ENCODE data around the gene OR51S1. TPM values are rescaled to one million over a fixed set of nuclear protein-coding genes. Genes with fewer than 3 reads are reported as not detected.

Gene OR51S1
- total and polyA plus RNA-seq, 7 donors = not detected

DNA sequence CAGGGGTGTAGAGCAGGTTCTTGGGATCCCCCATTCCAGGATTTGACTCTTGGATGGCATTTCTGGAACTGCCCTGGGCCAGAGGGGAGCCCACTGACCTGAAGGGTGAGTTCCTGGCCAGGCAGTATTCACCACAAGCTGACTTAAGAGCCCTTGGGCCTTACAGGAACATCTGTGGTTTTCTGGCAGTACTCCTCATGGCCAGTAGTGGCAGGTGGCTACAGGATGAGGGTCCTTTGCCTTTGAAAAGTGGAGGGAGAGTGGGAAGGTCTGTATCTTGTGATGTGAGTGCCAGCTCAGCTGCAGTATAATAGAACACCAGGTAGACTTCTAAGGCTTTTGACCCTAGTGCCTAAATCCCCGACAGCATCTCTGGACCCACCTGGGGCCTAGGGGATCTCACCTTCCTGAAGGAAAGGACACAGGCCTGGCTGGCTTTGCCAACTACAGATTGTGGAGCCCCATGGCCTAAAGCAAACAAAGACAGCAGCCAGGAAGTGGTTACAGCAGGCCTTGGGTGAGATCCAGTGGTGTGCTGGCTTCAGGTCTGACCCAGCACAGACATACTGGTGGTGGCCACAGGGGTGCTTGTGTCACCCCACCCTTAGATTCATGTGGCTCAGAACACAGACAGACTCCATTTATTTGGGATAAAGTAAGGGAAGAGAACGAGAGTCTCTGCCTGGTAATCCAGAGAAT is 9.0 kb downstream of the OR51S1 start:
- H3K9me3 ChIP-seq = no peaks in the 10 kb centered on the region
- DNase-seq (no peak), ATAC-seq (no peak)
- H3K27me3 ChIP-seq (ENCODE audit: insufficient read depth in 3 of 3, low read length in 2 of 3) = no peaks in the 10 kb centered on the region
- H3K4me1 ChIP-seq = no peaks in the 10 kb centered on the region
- no peak overlapping the region for H3K4me3 ChIP-seq
- intact Hi-C loops (cut with DNase I) = no loop called here
- WGBS, 3 donors = 69 to 82% (median 80%) methylated on average over 2 of the region's 2 CpGs
- no peak overlapping the region for H3K27ac ChIP-seq
- TF ChIP-seq, protein P1, sequence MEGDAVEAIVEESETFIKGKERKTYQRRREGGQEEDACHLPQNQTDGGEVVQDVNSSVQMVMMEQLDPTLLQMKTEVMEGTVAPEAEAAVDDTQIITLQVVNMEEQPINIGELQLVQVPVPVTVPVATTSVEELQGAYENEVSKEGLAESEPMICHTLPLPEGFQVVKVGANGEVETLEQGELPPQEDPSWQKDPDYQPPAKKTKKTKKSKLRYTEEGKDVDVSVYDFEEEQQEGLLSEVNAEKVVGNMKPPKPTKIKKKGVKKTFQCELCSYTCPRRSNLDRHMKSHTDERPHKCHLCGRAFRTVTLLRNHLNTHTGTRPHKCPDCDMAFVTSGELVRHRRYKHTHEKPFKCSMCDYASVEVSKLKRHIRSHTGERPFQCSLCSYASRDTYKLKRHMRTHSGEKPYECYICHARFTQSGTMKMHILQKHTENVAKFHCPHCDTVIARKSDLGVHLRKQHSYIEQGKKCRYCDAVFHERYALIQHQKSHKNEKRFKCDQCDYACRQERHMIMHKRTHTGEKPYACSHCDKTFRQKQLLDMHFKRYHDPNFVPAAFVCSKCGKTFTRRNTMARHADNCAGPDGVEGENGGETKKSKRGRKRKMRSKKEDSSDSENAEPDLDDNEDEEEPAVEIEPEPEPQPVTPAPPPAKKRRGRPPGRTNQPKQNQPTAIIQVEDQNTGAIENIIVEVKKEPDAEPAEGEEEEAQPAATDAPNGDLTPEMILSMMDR (IDR thresholded peaks at IDR 0.05) = no peak
- H3K36me3 ChIP-seq (ENCODE audit: insufficient read depth in 1 of 2, low read depth in 1 of 2) = no peaks in the 10 kb centered on the region

DNA sequence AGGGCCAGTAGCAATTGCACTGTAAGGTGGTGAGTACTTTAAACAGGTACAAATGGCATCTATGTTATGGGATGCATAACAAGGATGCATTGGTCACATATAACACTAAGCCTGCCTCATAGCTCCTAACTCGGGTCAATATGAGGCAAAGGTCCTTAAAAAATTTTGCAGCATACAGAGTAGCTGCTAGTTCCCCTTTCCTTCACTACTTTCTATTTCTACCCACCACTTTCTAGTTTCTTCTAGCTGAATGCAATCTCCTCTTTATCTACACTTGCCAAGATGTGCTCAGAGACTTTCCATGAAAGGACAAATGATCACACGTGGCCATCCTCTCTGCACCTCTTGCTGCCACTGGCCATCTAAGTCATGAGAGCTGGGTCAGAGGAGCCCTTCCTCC is 18.1 kb downstream of the OR51S1 start:
- intact Hi-C loops (cut with DNase I) = no loop called here
- Histone ChIP-seq H3K4me1 (no peaks in the 10 kb centered on the region), H3K27ac (no peak overlapping the region), H3K27me3 (ENCODE audit: insufficient read depth in 3 of 3, low read length in 2 of 3) (no peaks in the 10 kb centered on the region), H3K9me3 (no peaks in the 10 kb centered on the region), H3K36me3 (ENCODE audit: insufficient read depth in 1 of 2, low read depth in 1 of 2) (no peaks in the 10 kb centered on the region), H3K4me3 (no peak overlapping the region)
- TF ChIP-seq, protein P1 (IDR thresholded peaks at IDR 0.05) = no peak
- 58 to 70% (median 61%) methylated on average over 2 of the region's 2 CpGs for WGBS, 3 donors
- DNase-seq (no peak), ATAC-seq (no peak)

DNA sequence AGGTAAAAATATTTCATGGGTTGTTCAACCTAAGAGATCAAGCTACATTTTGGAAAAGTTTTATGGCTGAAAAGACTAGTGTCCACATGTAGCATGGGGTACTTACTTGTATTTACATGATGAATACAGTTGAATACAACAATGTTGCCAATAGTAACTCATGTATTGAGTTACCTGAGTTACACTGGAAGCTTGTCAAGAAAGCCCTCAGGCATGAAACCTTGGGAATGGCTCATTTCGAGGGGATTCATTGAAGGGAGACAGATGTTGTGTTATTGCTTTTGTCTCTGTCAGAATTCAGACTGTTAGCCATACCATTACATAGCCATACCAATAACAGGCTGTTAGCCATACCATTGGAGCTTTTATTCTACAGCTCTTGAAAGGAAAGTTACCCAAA is 18.7 kb downstream of the OR51S1 start:
- Histone ChIP-seq H3K27ac (no peak overlapping the region), H3K9me3 (no peaks in the 10 kb centered on the region), H3K4me1 (no peaks in the 10 kb centered on the region), H3K4me3 (no peak overlapping the region), H3K27me3 (ENCODE audit: insufficient read depth in 3 of 3, low read length in 2 of 3) (no peaks in the 10 kb centered on the region), H3K36me3 (ENCODE audit: insufficient read depth in 1 of 2, low read depth in 1 of 2) (no peaks in the 10 kb centered on the region)
- WGBS, 3 donors = 44 to 60% (median 56%) methylated on average over 1 of the region's 1 CpG
- TF ChIP-seq, protein P1 (IDR thresholded peaks at IDR 0.05) = no peak
- no peak for DNase-seq
- no peak for ATAC-seq
- intact Hi-C loops (cut with DNase I) = no loop called here

DNA sequence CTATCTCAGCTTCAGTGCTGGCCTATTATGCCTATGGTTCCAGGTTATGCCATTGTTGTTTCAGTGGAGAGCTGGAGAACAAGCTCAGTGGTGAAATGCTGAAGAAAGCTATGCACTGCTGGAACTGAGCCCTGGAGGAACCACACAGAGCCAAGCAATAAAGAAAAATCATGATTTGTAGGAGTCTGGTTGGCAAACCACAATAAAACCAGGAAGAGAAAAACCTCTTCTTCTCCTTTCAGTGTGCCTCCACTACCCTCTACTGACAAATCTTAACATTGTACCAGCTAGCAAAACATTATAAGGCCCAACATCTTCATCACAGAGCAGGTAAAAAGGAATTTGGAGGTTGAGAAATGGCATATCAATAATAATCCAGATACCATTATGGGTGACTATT is 22.6 kb downstream of the OR51S1 start:
- no peak overlapping the region for H3K27ac ChIP-seq
- no peaks in the 10 kb centered on the region for H3K4me1 ChIP-seq
- no peak for DNase-seq
- TF ChIP-seq, protein P1 (IDR thresholded peaks at IDR 0.05) = peak; percentile 44
- no peaks in the 10 kb centered on the region for H3K36me3 ChIP-seq (ENCODE audit: insufficient read depth in 1 of 2, low read depth in 1 of 2)
- no peaks in the 10 kb centered on the region for H3K9me3 ChIP-seq
- H3K27me3 ChIP-seq (ENCODE audit: insufficient read depth in 3 of 3, low read length in 2 of 3) = no peaks in the 10 kb centered on the region
- intact Hi-C loops (cut with DNase I) = loop anchor here (1.0 to 5.0 kb wide), 3 partner anchors 189 to 639 kb away; partner anchors contain the start of gene OR51D1 (in 2 of the 2)
- no peak overlapping the region for H3K4me3 ChIP-seq
- ATAC-seq = no peak

DNA sequence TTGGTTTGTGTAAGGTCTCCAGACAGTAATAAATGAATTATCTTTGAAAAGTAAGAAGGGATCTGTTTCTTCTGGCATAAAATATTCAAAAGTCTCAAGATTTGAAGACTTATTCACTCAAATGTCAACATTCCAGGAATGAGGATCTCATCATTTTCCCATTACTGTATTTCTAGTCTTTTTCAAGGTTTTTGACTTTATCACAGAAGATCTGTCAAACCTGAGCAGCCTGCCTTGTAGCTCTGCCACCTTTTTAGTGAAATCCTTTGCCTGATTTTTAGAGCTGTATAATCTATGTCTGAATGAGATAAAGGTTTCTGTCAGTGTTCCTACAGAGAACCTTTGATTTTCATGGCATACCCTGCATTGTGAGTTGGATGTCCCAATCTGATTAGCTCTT is 23.9 kb downstream of the OR51S1 start:
- H3K27ac ChIP-seq = no peak overlapping the region
- no peak for DNase-seq
- no peaks in the 10 kb centered on the region for H3K36me3 ChIP-seq (ENCODE audit: insufficient read depth in 1 of 2, low read depth in 1 of 2)
- H3K4me1 ChIP-seq = no peaks in the 10 kb centered on the region
- no peaks in the 10 kb centered on the region for H3K27me3 ChIP-seq (ENCODE audit: insufficient read depth in 3 of 3, low read length in 2 of 3)
- intact Hi-C loops (cut with DNase I) = loop anchor here (5.0 kb wide), 2 partner anchors 188 to 638 kb away; partner anchors contain the start of gene OR51D1 (in 1 of the 2)
- ATAC-seq = no peak
- TF ChIP-seq, protein P1 (IDR thresholded peaks at IDR 0.05) = no peak
- no peak overlapping the region for H3K4me3 ChIP-seq
- H3K9me3 ChIP-seq = no peaks in the 10 kb centered on the region
